ENCODE results near the gene LRP2.
"Not testable (repeated sequence)": the region's sequence is repeated elsewhere in the genome, so short reads cannot be mapped to it uniquely, and the experiment has no call there.

Gene LRP2

GRCh38 chr2:169345486-169346437, 16.6 kb downstream of the LRP2 start:
- H3K4me3 ChIP-seq (ENCODE audit: low read length) = no peak overlapping the region
- no peaks in the 10 kb centered on the region for H3K27me3 ChIP-seq (ENCODE audit: control insufficient read depth, insufficient read depth, low read length)
- no peak overlapping the region for H3K27ac ChIP-seq (ENCODE audit: low read length)
- H3K9ac ChIP-seq (ENCODE audit: low read length) = no peak overlapping the region
- no peaks in the 10 kb centered on the region for H3K36me3 ChIP-seq (ENCODE audit: control insufficient read depth, low read depth, low read length)
- no peaks in the 10 kb centered on the region for H3K9me3 ChIP-seq (ENCODE audit: control insufficient read depth, low read depth, low read length)
- no peaks in the 10 kb centered on the region for H3K4me1 ChIP-seq (ENCODE audit: control insufficient read depth, low read depth, low read length)

- Histone ChIP-seq H3K4me3 (ENCODE audit: low read length) (no peak overlapping the region), H3K27ac (ENCODE audit: low read length) (no peak overlapping the region), H3K9me3 (ENCODE audit: control insufficient read depth, low read depth, low read length) (no peaks in the 10 kb centered on the region), H3K9ac (ENCODE audit: low read length) (no peak overlapping the region), H3K36me3 (ENCODE audit: control insufficient read depth, low read depth, low read length) (no peaks in the 10 kb centered on the region), H3K4me1 (ENCODE audit: control insufficient read depth, low read depth, low read length) (no peaks in the 10 kb centered on the region), H3K27me3 (ENCODE audit: control insufficient read depth, insufficient read depth, low read length) (no peaks in the 10 kb centered on the region)
These were observed 17.4 kb downstream of the LRP2 start for GRCh38 chr2:169344736-169345485.

GRCh38 chr2:169343202-169343601, 19.1 kb downstream of the LRP2 start:
- H3K27ac ChIP-seq (ENCODE audit: low read length) = no peak overlapping the region
- H3K9ac ChIP-seq (ENCODE audit: low read length) = no peak overlapping the region
- no peaks in the 10 kb centered on the region for H3K27me3 ChIP-seq (ENCODE audit: control insufficient read depth, insufficient read depth, low read length)
- no peaks in the 10 kb centered on the region for H3K36me3 ChIP-seq (ENCODE audit: control insufficient read depth, low read depth, low read length)
- no peaks in the 10 kb centered on the region for H3K4me1 ChIP-seq (ENCODE audit: control insufficient read depth, low read depth, low read length)
- no peak overlapping the region for H3K4me3 ChIP-seq (ENCODE audit: low read length)
- no peaks in the 10 kb centered on the region for H3K9me3 ChIP-seq (ENCODE audit: control insufficient read depth, low read depth, low read length)

- H3K4me1 ChIP-seq (ENCODE audit: control insufficient read depth, low read depth, low read length) = no peaks in the 10 kb centered on the region
- H3K36me3 ChIP-seq (ENCODE audit: control insufficient read depth, low read depth, low read length) = no peaks in the 10 kb centered on the region
- no peaks in the 10 kb centered on the region for H3K27me3 ChIP-seq (ENCODE audit: control insufficient read depth, insufficient read depth, low read length)
- H3K4me3 ChIP-seq (ENCODE audit: low read length) = no peak overlapping the region
- no peak overlapping the region for H3K9ac ChIP-seq (ENCODE audit: low read length)
- no peaks in the 10 kb centered on the region for H3K9me3 ChIP-seq (ENCODE audit: control insufficient read depth, low read depth, low read length)
- H3K27ac ChIP-seq (ENCODE audit: low read length) = no peak overlapping the region
These were observed 22.7 kb downstream of the LRP2 start for GRCh38 chr2:169339657-169340056.

GRCh38 chr2:169336695-169337094, 25.6 kb downstream of the LRP2 start:
- no peak overlapping the region for H3K27ac ChIP-seq (ENCODE audit: low read length)
- no peaks in the 10 kb centered on the region for H3K27me3 ChIP-seq (ENCODE audit: control insufficient read depth, insufficient read depth, low read length)
- no peak overlapping the region for H3K9ac ChIP-seq (ENCODE audit: low read length)
- no peaks in the 10 kb centered on the region for H3K9me3 ChIP-seq (ENCODE audit: control insufficient read depth, low read depth, low read length)
- H3K4me3 ChIP-seq (ENCODE audit: low read length) = no peak overlapping the region
- no peaks in the 10 kb centered on the region for H3K36me3 ChIP-seq (ENCODE audit: control insufficient read depth, low read depth, low read length)
- H3K4me1 ChIP-seq (ENCODE audit: control insufficient read depth, low read depth, low read length) = no peaks in the 10 kb centered on the region

GRCh38 chr2:169330555-169331198, 31.7 kb downstream of the LRP2 start:
- Histone ChIP-seq H3K27ac (ENCODE audit: low read length) (no peak overlapping the region), H3K9ac (ENCODE audit: low read length) (no peak overlapping the region), H3K9me3 (ENCODE audit: control insufficient read depth, low read depth, low read length) (no peaks in the 10 kb centered on the region), H3K36me3 (ENCODE audit: control insufficient read depth, low read depth, low read length) (no peaks in the 10 kb centered on the region), H3K4me3 (ENCODE audit: low read length) (no peak overlapping the region), H3K27me3 (ENCODE audit: control insufficient read depth, insufficient read depth, low read length) (no peaks in the 10 kb centered on the region), H3K4me1 (ENCODE audit: control insufficient read depth, low read depth, low read length) (no peaks in the 10 kb centered on the region)

GRCh38 chr2:169329688-169330554, 32.4 kb downstream of the LRP2 start:
- no peak overlapping the region for H3K27ac ChIP-seq (ENCODE audit: low read length)
- no peaks in the 10 kb centered on the region for H3K36me3 ChIP-seq (ENCODE audit: control insufficient read depth, low read depth, low read length)
- no peaks in the 10 kb centered on the region for H3K4me1 ChIP-seq (ENCODE audit: control insufficient read depth, low read depth, low read length)
- H3K9me3 ChIP-seq (ENCODE audit: control insufficient read depth, low read depth, low read length) = no peaks in the 10 kb centered on the region
- H3K4me3 ChIP-seq (ENCODE audit: low read length) = no peak overlapping the region
- H3K27me3 ChIP-seq (ENCODE audit: control insufficient read depth, insufficient read depth, low read length) = no peaks in the 10 kb centered on the region
- H3K9ac ChIP-seq (ENCODE audit: low read length) = no peak overlapping the region

GRCh38 chr2:169328785-169329184, 33.5 kb downstream of the LRP2 start:
- no peak overlapping the region for H3K4me3 ChIP-seq (ENCODE audit: low read length)
- no peaks in the 10 kb centered on the region for H3K36me3 ChIP-seq (ENCODE audit: control insufficient read depth, low read depth, low read length)
- no peaks in the 10 kb centered on the region for H3K27me3 ChIP-seq (ENCODE audit: control insufficient read depth, insufficient read depth, low read length)
- H3K4me1 ChIP-seq (ENCODE audit: control insufficient read depth, low read depth, low read length) = no peaks in the 10 kb centered on the region
- no peak overlapping the region for H3K9ac ChIP-seq (ENCODE audit: low read length)
- H3K9me3 ChIP-seq (ENCODE audit: control insufficient read depth, low read depth, low read length) = no peaks in the 10 kb centered on the region
- no peak overlapping the region for H3K27ac ChIP-seq (ENCODE audit: low read length)

GRCh38 chr2:169327837-169328236, 34.5 kb downstream of the LRP2 start:
- not testable (repeated sequence) for H3K27ac ChIP-seq (ENCODE audit: low read length); H3K4me1 ChIP-seq (ENCODE audit: control insufficient read depth, low read depth, low read length); H3K27me3 ChIP-seq (ENCODE audit: control insufficient read depth, insufficient read depth, low read length); H3K36me3 ChIP-seq (ENCODE audit: control insufficient read depth, low read depth, low read length); H3K9ac ChIP-seq (ENCODE audit: low read length); H3K9me3 ChIP-seq (ENCODE audit: control insufficient read depth, low read depth, low read length); H3K4me3 ChIP-seq (ENCODE audit: low read length)

GRCh38 chr2:169325886-169326285, 36.4 kb downstream of the LRP2 start:
- not testable (repeated sequence) for H3K4me1 ChIP-seq (ENCODE audit: control insufficient read depth, low read depth, low read length); H3K4me3 ChIP-seq (ENCODE audit: low read length); H3K27me3 ChIP-seq (ENCODE audit: control insufficient read depth, insufficient read depth, low read length); H3K9ac ChIP-seq (ENCODE audit: low read length); H3K36me3 ChIP-seq (ENCODE audit: control insufficient read depth, low read depth, low read length); H3K27ac ChIP-seq (ENCODE audit: low read length); H3K9me3 ChIP-seq (ENCODE audit: control insufficient read depth, low read depth, low read length)

All from iPS-18a (cell line).